DOHH2 (cell line): ENCODE data around the gene PLEKHH3.

Experiments
- H3F3A ChIP-seq: fragments of 200-600 bp; sonication (generic), shearing (Covaris generic); 2 replicates; pipeline ENCODE4 v1.6.0; 2016; ENCODE audit warnings: antibody characterized with exemption, mild to moderate bottlenecking; ENCODE audit not compliant: control insufficient read depth, insufficient read depth
- H3K27ac ChIP-seq: fragments of 200-600 bp; sonication (generic); 2 replicates; pipeline ENCODE4 v1.5.1; 2014; ENCODE audit warnings: low read depth, mild to moderate bottlenecking, low read length, moderate library complexity
- H3K27me3 ChIP-seq: fragments of 200-600 bp; sonication (generic); 2 replicates; pipeline ENCODE4 v1.6.1; 2014; ENCODE audit warnings: mild to moderate bottlenecking, low read length, mixed read lengths; ENCODE audit not compliant: control insufficient read depth
- H3K36me3 ChIP-seq: fragments of 200-600 bp; sonication (generic); 2 replicates; pipeline ENCODE4 v1.6.1; 2014; ENCODE audit warnings: mild to moderate bottlenecking, low read length, moderate library complexity, mixed read lengths; ENCODE audit not compliant: control insufficient read depth
- H3K4me1 ChIP-seq: fragments of 200-600 bp; sonication (generic); 2 replicates; pipeline ENCODE4 v1.6.1; 2014; ENCODE audit warnings: mild to moderate bottlenecking, low read length, mixed read lengths; ENCODE audit not compliant: control insufficient read depth
- H3K4me2 ChIP-seq: fragments of 200-600 bp; sonication (generic); 2 replicates; pipeline ENCODE4 v1.6.0; 2014; ENCODE audit warnings: mild to moderate bottlenecking, low read length, moderate library complexity
- H3K4me3 ChIP-seq: fragments of 200-600 bp; sonication (generic); 2 replicates; pipeline ENCODE4 v1.5.1; 2014; ENCODE audit warnings: mild to moderate bottlenecking, low read length, mixed read lengths
- H3K79me2 ChIP-seq: fragments of 200-600 bp; sonication (generic); 2 replicates; pipeline ENCODE4 v1.6.1; 2014; ENCODE audit warnings: mild to moderate bottlenecking, low read length, mixed read lengths; ENCODE audit not compliant: control insufficient read depth
- H3K9me2 ChIP-seq: fragments of 200-600 bp; sonication (generic); replicated peaks from 2 replicates; pipeline ENCODE4 v1.6.1; 2014; ENCODE audit warnings: mild to moderate bottlenecking, low read length, mixed read lengths; ENCODE audit not compliant: control insufficient read depth
- H3K9me3 ChIP-seq: fragments of 200-600 bp; sonication (generic); 2 replicates; pipeline ENCODE4 v1.6.1; 2014; ENCODE audit warnings: antibody characterized with exemption, low read length, mixed read lengths; ENCODE audit not compliant: control insufficient read depth, insufficient read depth
- H4K20me1 ChIP-seq: fragments of 200-600 bp; sonication (generic); 2 replicates; pipeline ENCODE4 v1.6.0; 2014; ENCODE audit warnings: low read depth, mild to moderate bottlenecking, antibody characterized with exemption, low read length, moderate library complexity; ENCODE audit not compliant: control insufficient read depth, insufficient read depth
- EZH2phosphoT487 ChIP-seq: fragments of 200-600 bp; sonication (generic); IDR thresholded peaks from 2 replicates; pipeline ENCODE4 v1.6.1; 2017; ENCODE audit warnings: borderline replicate concordance, mild to moderate bottlenecking, antibody characterized with exemption, low read length, moderate library complexity, mixed read lengths
- TF ChIP-seq, protein P1 (sequence below): fragments of 200-600 bp; sonication (generic); IDR thresholded peaks from one replicate; pipeline ENCODE4 v1.5.1; 2014; ENCODE audit warnings: antibody characterized with exemption, mild to moderate bottlenecking, low read depth, low read length; ENCODE audit not compliant: poor library complexity, severe bottlenecking

Gene PLEKHH3

DNA sequence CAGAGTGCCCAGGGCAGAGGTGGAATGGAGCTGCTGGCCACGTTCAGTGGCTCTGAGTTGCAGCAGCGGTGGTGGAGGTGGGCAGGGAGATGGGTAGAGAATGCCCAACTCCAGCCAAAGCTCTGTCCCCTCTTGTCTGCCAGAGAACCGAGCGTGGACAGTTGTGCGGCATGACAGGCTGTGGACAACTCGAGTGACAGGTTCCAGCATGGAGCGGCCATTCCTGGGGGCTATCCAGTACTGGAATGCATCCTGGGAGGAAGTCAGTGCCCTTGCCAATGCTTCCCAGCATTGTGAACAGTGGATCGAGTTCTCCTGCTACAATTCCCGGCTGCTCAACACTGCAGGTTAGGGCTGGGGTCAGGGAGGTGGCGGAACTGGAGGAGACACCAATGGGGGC is 13.8 kb upstream of the PLEKHH3 start:
- Histone ChIP-seq H3F3A (no peaks in the 10 kb centered on the region), H3K4me3 (no peak overlapping the region), H4K20me1 (no peaks in the 10 kb centered on the region), H3K4me1 (no peaks in the 10 kb centered on the region), H3K36me3 (no peaks in the 10 kb centered on the region), H3K9me3 (no peaks in the 10 kb centered on the region), H3K79me2 (no peaks in the 10 kb centered on the region), H3K9me2 (no peaks in the 10 kb centered on the region), H3K4me2 (no peak overlapping the region), H3K27me3 (no peaks in the 10 kb centered on the region), H3K27ac (no peak overlapping the region)
- TF ChIP-seq EZH2phosphoT487 = no peak
- TF ChIP-seq, protein P1, sequence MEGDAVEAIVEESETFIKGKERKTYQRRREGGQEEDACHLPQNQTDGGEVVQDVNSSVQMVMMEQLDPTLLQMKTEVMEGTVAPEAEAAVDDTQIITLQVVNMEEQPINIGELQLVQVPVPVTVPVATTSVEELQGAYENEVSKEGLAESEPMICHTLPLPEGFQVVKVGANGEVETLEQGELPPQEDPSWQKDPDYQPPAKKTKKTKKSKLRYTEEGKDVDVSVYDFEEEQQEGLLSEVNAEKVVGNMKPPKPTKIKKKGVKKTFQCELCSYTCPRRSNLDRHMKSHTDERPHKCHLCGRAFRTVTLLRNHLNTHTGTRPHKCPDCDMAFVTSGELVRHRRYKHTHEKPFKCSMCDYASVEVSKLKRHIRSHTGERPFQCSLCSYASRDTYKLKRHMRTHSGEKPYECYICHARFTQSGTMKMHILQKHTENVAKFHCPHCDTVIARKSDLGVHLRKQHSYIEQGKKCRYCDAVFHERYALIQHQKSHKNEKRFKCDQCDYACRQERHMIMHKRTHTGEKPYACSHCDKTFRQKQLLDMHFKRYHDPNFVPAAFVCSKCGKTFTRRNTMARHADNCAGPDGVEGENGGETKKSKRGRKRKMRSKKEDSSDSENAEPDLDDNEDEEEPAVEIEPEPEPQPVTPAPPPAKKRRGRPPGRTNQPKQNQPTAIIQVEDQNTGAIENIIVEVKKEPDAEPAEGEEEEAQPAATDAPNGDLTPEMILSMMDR = no peak

DNA sequence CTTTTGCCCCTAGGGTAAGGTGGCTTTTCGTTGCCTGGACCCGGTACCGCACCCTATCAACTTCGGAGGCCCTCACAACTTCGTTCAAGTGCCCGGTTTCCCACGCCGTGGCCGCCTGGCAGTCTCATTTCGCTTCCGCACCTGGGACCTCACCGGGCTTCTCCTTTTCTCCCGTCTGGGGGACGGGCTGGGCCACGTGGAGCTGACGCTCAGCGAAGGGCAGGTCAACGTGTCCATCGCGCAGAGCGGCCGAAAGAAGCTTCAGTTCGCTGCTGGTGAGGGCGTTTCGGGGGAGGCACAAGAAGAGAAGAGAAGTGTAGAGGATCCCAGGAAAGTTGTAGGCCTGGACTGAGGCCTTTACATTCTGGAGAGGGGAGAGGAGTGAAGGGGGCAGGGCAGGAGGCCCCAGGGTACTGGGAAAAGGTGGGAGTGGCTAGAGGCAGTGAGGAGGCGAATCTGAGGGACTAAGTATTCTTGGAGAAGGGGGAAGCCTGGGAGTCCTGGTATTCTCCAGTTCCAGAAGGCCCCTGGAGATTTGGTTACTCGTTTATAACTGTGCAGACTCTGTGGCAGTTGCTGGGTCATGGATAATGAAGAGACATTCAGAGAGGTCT is 11.0 kb upstream of the PLEKHH3 start:
- Histone ChIP-seq H4K20me1 (no peaks in the 10 kb centered on the region), H3K36me3 (no peaks in the 10 kb centered on the region), H3K4me3 (no peak overlapping the region), H3K4me2 (no peak overlapping the region), H3K9me2 (no peaks in the 10 kb centered on the region), H3K27ac (no peak overlapping the region), H3K27me3 (peaks cover 7% of the 10 kb centered on the region), H3K79me2 (no peaks in the 10 kb centered on the region), H3K4me1 (peaks cover under 1% of the 10 kb centered on the region; the same call in 1 of the 2 replicates), H3F3A (no peaks in the 10 kb centered on the region), H3K9me3 (no peaks in the 10 kb centered on the region)
- TF ChIP-seq EZH2phosphoT487 = no peak
- TF ChIP-seq, protein P1 = no peak

DNA sequence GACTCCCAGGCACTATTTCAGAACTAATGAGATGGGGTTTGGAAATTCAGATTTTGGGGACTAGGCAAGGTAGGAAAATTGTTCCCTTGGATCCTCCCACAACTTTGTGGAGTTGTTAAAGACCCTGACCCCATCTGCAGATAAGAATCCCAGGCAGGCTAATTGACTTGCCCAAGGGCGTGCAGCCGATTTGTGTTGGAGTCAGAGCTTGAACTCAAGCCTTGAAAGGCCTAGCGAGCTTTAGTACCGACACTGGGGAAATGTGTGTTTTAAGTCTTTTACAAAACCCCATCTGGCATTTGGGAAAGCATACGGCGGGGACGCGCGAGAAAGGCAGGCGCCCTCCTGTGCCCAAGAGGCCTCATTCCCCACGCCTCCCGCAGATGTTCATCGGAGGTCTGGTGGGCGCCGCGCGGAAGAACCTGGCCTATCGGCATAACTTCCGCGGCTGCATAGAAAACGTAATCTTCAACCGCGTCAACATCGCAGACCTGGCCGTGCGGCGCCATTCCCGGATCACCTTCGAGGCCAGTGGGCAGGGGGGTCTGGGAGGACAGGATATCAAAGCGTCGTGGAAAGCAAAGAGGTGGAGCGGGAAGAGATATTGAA is 9.8 kb upstream of the PLEKHH3 start:
- Histone ChIP-seq H3K4me1 (peaks cover 12% of the 10 kb centered on the region), H3K4me3 (no peak overlapping the region), H3K9me2 (no peaks in the 10 kb centered on the region), H3F3A (peaks cover 4% of the 10 kb centered on the region; the same call in 1 of the 2 replicates), H3K27ac (no peak overlapping the region), H3K79me2 (no peaks in the 10 kb centered on the region), H4K20me1 (no peaks in the 10 kb centered on the region), H3K9me3 (no peaks in the 10 kb centered on the region), H3K27me3 (peaks cover 19% of the 10 kb centered on the region), H3K36me3 (no peaks in the 10 kb centered on the region), H3K4me2 (no peak overlapping the region)
- TF ChIP-seq, protein P1 = no peak
- TF ChIP-seq EZH2phosphoT487 = no peak
